Left lung (tissue), 10 donors: Measurements from ENCODE around the gene MAP4K3. TPM values are rescaled to one million over a fixed set of nuclear protein-coding genes. Genes with fewer than 3 reads are reported as not detected.
A peak's percentile ranks its signal among the peaks of the same experiment; 100 is the strongest.

Experiments
- ATAC-seq: fragments of 200-7000 bp; cut with Tn5 transposase; one replicate; pipeline ENCODE4 v1.9.1; 2020; ENCODE audit warnings: moderate library complexity
- DNase-seq, 4 donors: peaks; one replicate each; pipeline ENCODE4 v3.0.0-alpha.2; 2013 to 2020
- H3K27ac ChIP-seq, 2 donors: fragments of 200-600 bp; sonication (generic) in 1 of 2; one replicate each; pipeline versions ENCODE4 v1.5.0 to v1.8.0; 2020 to 2021
- H3K27me3 ChIP-seq, 2 donors: fragments of 200-600 bp; sonication (generic) in 1 of 2; one replicate each; pipeline versions ENCODE4 v1.5.0 to v1.8.0; 2020 to 2021
- H3K36me3 ChIP-seq, 2 donors: fragments of 200-600 bp; sonication (generic) in 1 of 2; one replicate each; pipeline versions ENCODE4 v1.5.0 to v1.8.0; 2020 to 2021
- H3K4me1 ChIP-seq, 2 donors: fragments of 200-600 bp; one replicate each; pipeline ENCODE4 v1.8.0; 2021
- H3K4me3 ChIP-seq, 2 donors: fragments of 200-600 bp; sonication (generic) in 1 of 2; one replicate each; pipeline versions ENCODE4 v1.5.0 to v1.8.0; 2020 to 2021; ENCODE audit warnings: mild to moderate bottlenecking in 1 of 2
- H3K9me3 ChIP-seq, 2 donors: fragments of 200-600 bp; sonication (generic) in 1 of 2; one replicate each; pipeline versions ENCODE4 v1.5.0 to v1.8.0; 2020 to 2021
- intact Hi-C, 2 donors: fragments of 100-400 bp; cut with DNase I; formaldehyde crosslinking; loops; one replicate each; pipeline versions ENCODE4 v1.11.2 to v1.14.2; 2022
- polyA plus RNA-seq, 6 donors: library from polyadenylated mRNA; unstranded; fragments of 120-200 nt; gene quantifications; one replicate each; pipeline ENCODE4 v1.2.1, GENCODE V29; 2013; ENCODE audit not compliant: insufficient read length in 6 of 6
- total RNA-seq, 2 donors: library from RNA; stranded (reverse); fragmentation: NEBNext Ultra II Directional; extraction: Animal tissue kit (Norgen Biotek cat#: 25700); gene quantifications; one replicate each; pipeline ENCODE4 v1.2.1, GENCODE V29; 2021
- TF ChIP-seq, protein P1 (sequence below), 2 donors: fragments of 200-600 bp; sonication (generic) in 1 of 2; IDR thresholded peaks; one replicate each; pipeline versions ENCODE4 v1.5.0 to v1.8.0; 2021; ENCODE audit warnings: antibody characterized with exemption in 2 of 2
- donor health status: DM: no; HTN: yes; CAD: no.
- donor health status: DM: no; HTN: no; CAD: no.

The MAP4K3 gene
- total and polyA plus RNA-seq, 8 donors: 26.0 to 74.5 (median 61.4) TPM

DNA sequence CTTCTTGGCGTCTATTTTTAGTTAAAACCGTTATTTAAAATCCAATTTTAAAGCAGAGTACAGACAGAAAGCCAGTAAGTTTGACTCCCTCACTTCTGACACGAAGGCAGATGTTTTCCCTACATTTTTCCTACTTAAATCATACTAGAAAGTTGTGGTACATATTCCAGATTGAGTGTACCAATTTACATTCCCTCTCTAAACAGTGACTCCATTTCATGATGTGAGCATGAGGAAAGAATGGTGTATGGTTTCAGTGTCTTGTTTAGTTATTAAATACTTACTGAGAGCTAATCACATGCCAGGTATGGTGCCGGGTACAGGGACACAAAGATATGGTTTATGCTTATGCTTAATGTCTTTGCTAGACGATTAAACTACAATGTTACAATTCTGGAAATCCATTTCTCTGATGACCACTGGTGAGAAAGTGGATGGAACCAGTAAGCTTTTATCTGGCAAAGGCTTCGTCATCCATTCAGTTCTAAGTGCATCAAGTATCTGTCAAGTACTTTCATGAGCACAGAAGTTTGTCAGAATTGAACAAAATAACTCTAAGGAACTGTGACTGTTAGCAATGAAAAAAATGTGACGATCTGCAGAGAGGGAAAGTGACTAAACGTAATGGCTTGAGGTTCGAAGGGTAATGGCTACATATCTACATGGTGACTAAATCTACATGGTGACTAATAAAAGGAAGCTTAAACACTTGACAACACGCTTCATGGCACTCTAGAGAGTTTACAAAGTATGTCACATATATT lies 25.7 kb downstream of the MAP4K3 start:
- intact Hi-C loops: no loop called here
- Histone ChIP-seq H3K27ac (peak overlapping the region; percentile 43 to 50), H3K4me1 (peaks cover 11 to 61% of the 10 kb centered on the region in 2 donors), H3K27me3 (no peaks in the 10 kb centered on the region), H3K36me3 (no peaks in the 10 kb centered on the region), H3K9me3 (no peaks in the 10 kb centered on the region), H3K4me3 (no peak overlapping the region)
- TF ChIP-seq, protein P1, sequence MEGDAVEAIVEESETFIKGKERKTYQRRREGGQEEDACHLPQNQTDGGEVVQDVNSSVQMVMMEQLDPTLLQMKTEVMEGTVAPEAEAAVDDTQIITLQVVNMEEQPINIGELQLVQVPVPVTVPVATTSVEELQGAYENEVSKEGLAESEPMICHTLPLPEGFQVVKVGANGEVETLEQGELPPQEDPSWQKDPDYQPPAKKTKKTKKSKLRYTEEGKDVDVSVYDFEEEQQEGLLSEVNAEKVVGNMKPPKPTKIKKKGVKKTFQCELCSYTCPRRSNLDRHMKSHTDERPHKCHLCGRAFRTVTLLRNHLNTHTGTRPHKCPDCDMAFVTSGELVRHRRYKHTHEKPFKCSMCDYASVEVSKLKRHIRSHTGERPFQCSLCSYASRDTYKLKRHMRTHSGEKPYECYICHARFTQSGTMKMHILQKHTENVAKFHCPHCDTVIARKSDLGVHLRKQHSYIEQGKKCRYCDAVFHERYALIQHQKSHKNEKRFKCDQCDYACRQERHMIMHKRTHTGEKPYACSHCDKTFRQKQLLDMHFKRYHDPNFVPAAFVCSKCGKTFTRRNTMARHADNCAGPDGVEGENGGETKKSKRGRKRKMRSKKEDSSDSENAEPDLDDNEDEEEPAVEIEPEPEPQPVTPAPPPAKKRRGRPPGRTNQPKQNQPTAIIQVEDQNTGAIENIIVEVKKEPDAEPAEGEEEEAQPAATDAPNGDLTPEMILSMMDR (IDR thresholded peaks at IDR 0.05): no peak
- ATAC-seq (peak; percentile 81), DNase-seq (no peak)

GRCh38 chr2:39409697-39410389 lies 27.2 kb downstream of the MAP4K3 start:
- intact Hi-C loops: no loop called here
- ATAC-seq (no peak), DNase-seq (no peak)
- Histone ChIP-seq H3K36me3 (no peaks in the 10 kb centered on the region), H3K27ac (no peak overlapping the region), H3K4me3 (no peak overlapping the region), H3K9me3 (no peaks in the 10 kb centered on the region), H3K27me3 (no peaks in the 10 kb centered on the region), H3K4me1 (peaks cover 11 to 61% of the 10 kb centered on the region in 2 donors)
- TF ChIP-seq, protein P1 (IDR thresholded peaks at IDR 0.05): no peak

DNA sequence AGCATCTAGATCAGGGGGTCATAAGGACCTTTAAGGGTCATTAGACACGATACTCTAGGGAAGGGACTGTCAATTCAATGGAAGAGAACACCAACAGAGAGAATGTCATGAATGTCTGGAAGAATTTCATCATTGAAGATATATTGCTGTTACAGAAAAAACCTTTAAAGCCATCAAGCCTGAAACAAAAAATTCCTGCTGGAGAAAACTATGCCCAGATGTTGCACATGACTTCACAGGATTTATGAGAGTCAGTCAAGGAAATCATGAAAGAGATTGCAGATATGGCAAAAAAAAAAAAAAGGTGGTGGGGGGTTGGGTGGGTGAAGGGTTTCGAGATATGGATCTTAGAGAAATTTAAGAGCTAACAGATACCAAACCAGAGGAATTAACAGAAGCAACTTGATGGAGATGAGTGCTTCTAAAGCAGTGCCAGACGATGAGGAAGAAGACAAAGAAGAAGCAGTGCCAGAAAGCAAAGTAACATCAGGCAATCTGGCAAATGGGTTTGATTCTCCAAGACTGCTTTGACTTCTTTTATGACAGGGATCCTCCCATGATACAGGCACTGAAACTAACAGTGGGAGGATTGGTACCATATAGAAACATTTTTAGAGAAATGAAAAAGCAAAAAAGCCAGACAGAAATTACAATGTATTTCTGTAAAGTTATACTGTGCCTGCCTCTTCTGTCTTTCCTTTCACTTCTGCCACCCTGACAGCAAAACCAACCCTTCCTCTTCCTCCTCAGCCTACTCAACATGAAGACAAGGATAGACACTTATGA lies 28.5 kb downstream of the MAP4K3 start:
- peaks cover 11 to 54% of the 10 kb centered on the region in 2 donors for H3K4me1 ChIP-seq
- H3K36me3 ChIP-seq: no peaks in the 10 kb centered on the region
- H3K27ac ChIP-seq: no peak overlapping the region
- DNase-seq: no peak
- H3K4me3 ChIP-seq: no peak overlapping the region
- H3K9me3 ChIP-seq: no peaks in the 10 kb centered on the region
- intact Hi-C loops: no loop called here
- ATAC-seq: no peak
- H3K27me3 ChIP-seq: no peaks in the 10 kb centered on the region
- TF ChIP-seq, protein P1 (IDR thresholded peaks at IDR 0.05): no peak

DNA sequence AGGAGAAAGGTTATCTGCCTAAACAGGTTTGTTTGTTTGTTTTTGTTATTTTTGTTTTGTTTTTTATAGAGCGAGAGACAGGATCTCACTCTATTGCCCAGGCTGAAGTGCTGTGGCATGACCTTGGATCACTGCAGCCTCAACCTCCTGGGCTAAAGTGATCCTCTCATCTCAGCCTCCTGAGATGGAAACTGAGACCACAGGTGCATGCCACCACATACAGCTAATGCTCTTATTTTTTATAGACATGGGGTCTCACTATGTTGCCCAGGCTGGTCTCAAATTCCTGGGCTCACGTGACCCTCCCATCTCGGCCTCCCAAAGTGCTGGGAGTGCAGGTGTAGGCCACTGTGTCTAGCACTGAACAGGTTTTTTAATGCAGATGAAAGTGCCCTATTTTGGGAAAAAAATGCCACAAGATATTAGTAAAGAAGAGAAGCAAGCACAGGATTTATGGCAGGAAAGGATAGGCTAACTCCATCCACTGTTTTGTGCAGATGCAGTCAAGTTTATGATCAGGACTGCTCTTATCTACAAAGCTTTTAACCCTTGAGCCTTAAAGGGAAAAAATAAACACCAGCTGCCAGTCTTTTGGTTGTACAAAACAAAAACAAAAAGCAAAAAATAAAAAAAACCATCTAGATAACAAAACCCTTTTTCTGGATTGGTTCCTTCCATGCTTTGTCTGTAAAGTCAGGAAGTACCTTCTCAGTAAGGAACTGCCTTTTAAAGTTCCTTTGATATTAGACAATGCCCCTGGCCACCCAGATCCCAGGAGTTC lies 29.4 kb downstream of the MAP4K3 start:
- peaks cover 13 to 54% of the 10 kb centered on the region in 2 donors for H3K4me1 ChIP-seq
- DNase-seq: no peak
- intact Hi-C loops: no loop called here
- H3K36me3 ChIP-seq: no peaks in the 10 kb centered on the region
- H3K27ac ChIP-seq: no peak overlapping the region
- TF ChIP-seq, protein P1 (IDR thresholded peaks at IDR 0.05): no peak
- H3K27me3 ChIP-seq: no peaks in the 10 kb centered on the region
- no peak for ATAC-seq
- no peaks in the 10 kb centered on the region for H3K9me3 ChIP-seq
- no peak overlapping the region for H3K4me3 ChIP-seq
